Caco-2 (cell line): ENCODE data around the gene CEND1. TPM values are rescaled to one million over a fixed set of nuclear protein-coding genes. Genes with fewer than 3 reads are reported as not detected.

ENCODE experiments used
- BruUV-seq: library from RNA; stranded (reverse); fragments of 400-500 nt; replicated peaks from 2 replicates; lab custom pipeline; 2021; lab: Mats Ljungman, UMichigan
- CTCF ChIA-PET: fragments of 300-600 bp; sonication (Branson Sonifier 250); formaldehyde crosslinking; loops from one replicate; lab custom pipeline; 2022; ENCODE audit warnings: antibody characterized with exemption; lab: Charles Lee
- POLR2A ChIA-PET: fragments of 300-600 bp; sonication (Branson Sonifier 250); formaldehyde crosslinking; loops from one replicate; lab custom pipeline; 2022; ENCODE audit warnings: antibody characterized with exemption; lab: Charles Lee
- DNase-seq, 2 experiments: peaks; one replicate each; pipeline versions ENCODE4 v3.0.0 to v3.0.0-alpha.2; 2020 to 2022
- H3K27me3 ChIP-seq: replicated peaks from 2 replicates; pipeline ENCODE4 v1.6.0; 2011; ENCODE audit warnings: low read length; ENCODE audit not compliant: control insufficient read depth, insufficient read depth
- H3K36me3 ChIP-seq: 2 replicates; pipeline ENCODE4 v1.5.1; 2011; ENCODE audit warnings: low read length; ENCODE audit not compliant: control insufficient read depth, insufficient read depth
- H3K4me1 ChIP-seq: fragments of 250-450 bp; sonication (Bioruptor Pico); 2 replicates; pipeline ENCODE4 v1.5.1; 2020; ENCODE audit warnings: mild to moderate bottlenecking
- H3K4me3 ChIP-seq: 2 replicates; pipeline ENCODE4 v1.5.1; 2011; ENCODE audit warnings: low read depth, mild to moderate bottlenecking, control low read depth, low read length
- H3K9me3 ChIP-seq: fragments of 250-450 bp; sonication (Bioruptor Pico); 2 replicates; pipeline ENCODE4 v1.5.1; 2020; ENCODE audit warnings: mild to moderate bottlenecking, moderate library complexity
- H3K27ac Mint-ChIP-seq: one replicate; pipeline ENCODE4 v1.8.0; 2022; ENCODE audit warnings: mixed read lengths; ENCODE audit not compliant: unreplicated experiment
- H3K27me3 Mint-ChIP-seq: one replicate; pipeline ENCODE4 v1.8.0; 2022; ENCODE audit warnings: mixed read lengths; ENCODE audit not compliant: insufficient read depth, unreplicated experiment
- H3K36me3 Mint-ChIP-seq: one replicate; pipeline ENCODE4 v1.8.0; 2022; ENCODE audit warnings: mild to moderate bottlenecking, mixed read lengths; ENCODE audit not compliant: insufficient read depth, unreplicated experiment
- H3K4me1 Mint-ChIP-seq: one replicate; pipeline ENCODE4 v1.8.0; 2022; ENCODE audit warnings: low read depth, mixed read lengths; ENCODE audit not compliant: unreplicated experiment
- H3K4me3 Mint-ChIP-seq: one replicate; pipeline ENCODE4 v1.8.0; 2022; ENCODE audit warnings: mild to moderate bottlenecking, moderate library complexity, mixed read lengths; ENCODE audit not compliant: unreplicated experiment
- H3K9me3 Mint-ChIP-seq: one replicate; pipeline ENCODE4 v1.8.0; 2022; ENCODE audit warnings: mixed read lengths; ENCODE audit not compliant: unreplicated experiment
- CTCF ChIP-seq, 2 experiments: fragments of 200-600 bp in 1 of 2; IDR thresholded peaks; 1 replicate in 1 of 2; 2 replicates in 1 of 2; pipeline versions ENCODE4 v1.5.1 to v1.8.0; 2011 to 2022; ENCODE audit warnings: antibody characterized with exemption in 1 of 2, control low read depth in 1 of 2, inconsistent platforms in 1 of 2, low read depth in 1 of 2, low read length in 1 of 2, mild to moderate bottlenecking in 1 of 2, moderate library complexity in 1 of 2; ENCODE audit not compliant: insufficient read depth in 1 of 2, severe bottlenecking in 1 of 2, unreplicated experiment in 1 of 2
- intact Hi-C: fragments of 100-400 bp; cut with micrococcal nuclease; formaldehyde crosslinking; loops from one replicate; pipeline ENCODE4 v1.10.0; 2022; ENCODE audit not compliant: unreplicated experiment
- total RNA-seq: library from RNA; stranded (reverse); gene quantifications from 2 replicates; pipeline ENCODE4 v1.2.3, GENCODE V29; 2022

The CEND1 gene
- total RNA-seq, 1 experiment from 2014 or later: not detected

- no peak overlapping the region for H3K4me3 ChIP-seq
- H3K4me1 ChIP-seq: peaks cover 13% of the 10 kb centered on the region
- TF ChIP-seq CTCF (IDR thresholded peaks at IDR 0.05; ENCODE audit: insufficient read depth in 1 of 2, low read depth in 1 of 2, low read length in 1 of 2, severe bottlenecking in 1 of 2, unreplicated experiment in 1 of 2): no peak
- Mint-ChIP-seq H3K4me1 (no peaks in the 10 kb centered on the region), H3K4me3 (no peak overlapping the region), H3K36me3 (peaks cover 45% of the 10 kb centered on the region), H3K27ac (no peak overlapping the region), H3K27me3 (no peaks in the 10 kb centered on the region), H3K9me3 (no peaks in the 10 kb centered on the region)
- ChIA-PET CTCF (no interaction called here), POLR2A (no interaction called here)
- DNase-seq: no peak
- no peaks in the 10 kb centered on the region for H3K27me3 ChIP-seq
- no peaks in the 10 kb centered on the region for H3K9me3 ChIP-seq
- BruUV-seq: no TSS peak
- peaks cover 4% of the 10 kb centered on the region for H3K36me3 ChIP-seq
- intact Hi-C loops: no loop called here
Observed at GRCh38 chr11:773830-774229, 16.1 kb downstream of the CEND1 start.

- Histone ChIP-seq H3K4me3 (no peak overlapping the region), H3K9me3 (no peaks in the 10 kb centered on the region), H3K4me1 (peaks cover 11% of the 10 kb centered on the region), H3K27me3 (no peaks in the 10 kb centered on the region), H3K36me3 (peaks cover 4% of the 10 kb centered on the region)
- ChIA-PET CTCF (no interaction called here), POLR2A (no interaction called here)
- intact Hi-C loops: no loop called here
- H3K4me1 Mint-ChIP-seq: no peaks in the 10 kb centered on the region
- no TSS peak for BruUV-seq
- peak in 1 of 2 experiments; percentile 30 for DNase-seq
- H3K27me3 Mint-ChIP-seq: no peaks in the 10 kb centered on the region
- no peak overlapping the region for H3K4me3 Mint-ChIP-seq
- peaks cover 46% of the 10 kb centered on the region for H3K36me3 Mint-ChIP-seq
- H3K9me3 Mint-ChIP-seq: no peaks in the 10 kb centered on the region
- no peak overlapping the region for H3K27ac Mint-ChIP-seq
- TF ChIP-seq CTCF (IDR thresholded peaks at IDR 0.05; ENCODE audit: insufficient read depth in 1 of 2, low read depth in 1 of 2, low read length in 1 of 2, severe bottlenecking in 1 of 2, unreplicated experiment in 1 of 2): no peak
Observed at GRCh38 chr11:773425-773824, 16.5 kb downstream of the CEND1 start.

- CTCF ChIA-PET: no interaction called here
- intact Hi-C loops: no loop called here
- no peaks in the 10 kb centered on the region for H3K27me3 ChIP-seq
Observed at GRCh38 chr11:772429-773390, 17.2 kb downstream of the CEND1 start.

More at GRCh38 chr11:772429-773390, 17.2 kb downstream of the CEND1 start:
- Histone ChIP-seq H3K9me3 (no peaks in the 10 kb centered on the region), H3K4me1 (peaks cover 8% of the 10 kb centered on the region), H3K4me3 (no peak overlapping the region), H3K36me3 (peaks cover 4% of the 10 kb centered on the region)
- peaks cover 50% of the 10 kb centered on the region for H3K36me3 Mint-ChIP-seq
- peak in 1 of 2 experiments; percentile 35 for DNase-seq
- no peaks in the 10 kb centered on the region for H3K27me3 Mint-ChIP-seq
- no TSS peak for BruUV-seq
- no peaks in the 10 kb centered on the region for H3K9me3 Mint-ChIP-seq
- no peaks in the 10 kb centered on the region for H3K4me1 Mint-ChIP-seq
- POLR2A ChIA-PET: no interaction called here
- H3K27ac Mint-ChIP-seq: no peak overlapping the region
- H3K4me3 Mint-ChIP-seq: no peak overlapping the region
- no peak for TF ChIP-seq CTCF (IDR thresholded peaks at IDR 0.05; ENCODE audit: insufficient read depth in 1 of 2, low read depth in 1 of 2, low read length in 1 of 2, severe bottlenecking in 1 of 2, unreplicated experiment in 1 of 2)
